SJSA1 (cell line): ENCODE results near the gene GRK2. TPM values are rescaled to one million over a fixed set of nuclear protein-coding genes. Genes with fewer than 3 reads are reported as not detected.

Source experiments
- DNase-seq, 2 experiments: peaks; one replicate each; pipeline ENCODE4 v3.0.0-alpha.2; 2015 to 2020; ENCODE audit warnings: low spot score in 2 of 2, low read depth in 1 of 2
- H3K27ac ChIP-seq: fragments of 250-450 bp; sonication (Bioruptor Pico); 2 replicates; pipeline ENCODE4 v1.5.1; 2020; ENCODE audit warnings: mild to moderate bottlenecking, moderate library complexity
- H3K27me3 ChIP-seq: fragments of 250-450 bp; sonication (Bioruptor Pico); replicated peaks from 2 replicates; pipeline ENCODE4 v1.5.1; 2020; ENCODE audit warnings: mild to moderate bottlenecking, moderate library complexity
- H3K36me3 ChIP-seq: fragments of 250-450 bp; sonication (Bioruptor Pico); 2 replicates; pipeline ENCODE4 v1.5.1; 2020; ENCODE audit warnings: mild to moderate bottlenecking
- H3K4me1 ChIP-seq: fragments of 250-450 bp; sonication (Bioruptor Pico); replicated peaks from 2 replicates; pipeline ENCODE4 v1.6.1; 2021; ENCODE audit warnings: mild to moderate bottlenecking
- H3K4me3 ChIP-seq: fragments of 250-450 bp; sonication (Bioruptor Pico); 2 replicates; pipeline ENCODE4 v1.5.1; 2020; ENCODE audit warnings: mild to moderate bottlenecking
- H3K9me3 ChIP-seq: fragments of 250-450 bp; sonication (Bioruptor Pico); replicated peaks from 2 replicates; pipeline ENCODE4 v1.5.1; 2020; ENCODE audit warnings: mild to moderate bottlenecking
- total RNA-seq: library from RNA; depleted of rRNA; stranded (reverse); fragments of >200 nt; shearing (Covaris generic); gene quantifications from 2 replicates; pipeline ENCODE4 v1.2.3, GENCODE V29; 2014

The GRK2 gene
- total RNA-seq, 1 experiment from 2014 or later = 138 TPM

- Histone ChIP-seq H3K4me1 (peaks cover 19% of the 10 kb centered on the region), H3K9me3 (peaks cover 12% of the 10 kb centered on the region), H3K27ac (no peak overlapping the region), H3K36me3 (peaks cover 84% of the 10 kb centered on the region), H3K27me3 (no peaks in the 10 kb centered on the region), H3K4me3 (no peak overlapping the region)
- no peak for DNase-seq
These were observed 33.4 kb downstream of the GRK2 start for GRCh38 chr11:67299471-67300191.

- peaks cover 77% of the 10 kb centered on the region for H3K36me3 ChIP-seq
- H3K27ac ChIP-seq = no peak overlapping the region
- H3K9me3 ChIP-seq = peaks cover 6% of the 10 kb centered on the region
- no peaks in the 10 kb centered on the region for H3K27me3 ChIP-seq
- no peak overlapping the region for H3K4me3 ChIP-seq
- H3K4me1 ChIP-seq = peaks cover 22% of the 10 kb centered on the region
- DNase-seq = no peak
These were observed 34.0 kb downstream of the GRK2 start for GRCh38 chr11:67300256-67300755.

GRCh38 chr11:67300756-67301312, 34.6 kb downstream of the GRK2 start:
- Histone ChIP-seq H3K27ac (no peak overlapping the region), H3K9me3 (peaks cover under 1% of the 10 kb centered on the region), H3K4me3 (no peak overlapping the region), H3K36me3 (peaks cover 72% of the 10 kb centered on the region), H3K4me1 (peaks cover 22% of the 10 kb centered on the region), H3K27me3 (no peaks in the 10 kb centered on the region)
- DNase-seq = no peak

GRCh38 chr11:67301313-67301921, 35.1 kb downstream of the GRK2 start:
- no peak for DNase-seq
- Histone ChIP-seq H3K27me3 (no peaks in the 10 kb centered on the region), H3K27ac (no peak overlapping the region), H3K9me3 (no peaks in the 10 kb centered on the region; the same call in 1 of the 2 replicates), H3K4me3 (no peak overlapping the region), H3K4me1 (peaks cover 22% of the 10 kb centered on the region), H3K36me3 (peaks cover 66% of the 10 kb centered on the region)

- Histone ChIP-seq H3K4me3 (no peak overlapping the region), H3K27me3 (no peaks in the 10 kb centered on the region), H3K4me1 (peaks cover 22% of the 10 kb centered on the region), H3K27ac (no peak overlapping the region), H3K9me3 (no peaks in the 10 kb centered on the region), H3K36me3 (peaks cover 65% of the 10 kb centered on the region)
- DNase-seq = no peak
These were observed 35.8 kb downstream of the GRK2 start for GRCh38 chr11:67301951-67302516.

- H3K27ac ChIP-seq = no peak overlapping the region
- no peak for DNase-seq
These were observed 36.4 kb downstream of the GRK2 start for GRCh38 chr11:67302571-67303131.

GRCh38 chr11:67303132-67303834, 37.0 kb downstream of the GRK2 start, which contains the start of gene SSH3:
SSH3 (plus strand) TSS chr11:67303530; CDS start chr11:67303626, 96 bp downstream.
- H3K9me3 ChIP-seq = no peaks in the 10 kb centered on the region
- no peaks in the 10 kb centered on the region for H3K27me3 ChIP-seq
- peak within 1 kb of the TSS; percentile 22 for H3K27ac ChIP-seq
- H3K36me3 ChIP-seq = peaks cover 72% of the 10 kb centered on the region
- peak within 1 kb of the TSS; percentile 89 for H3K4me3 ChIP-seq
- DNase-seq = peak in 1 of 2 experiments; percentile 87
- peaks cover 22% of the 10 kb centered on the region for H3K4me1 ChIP-seq

More at GRCh38 chr11:67302571-67303131, 36.4 kb downstream of the GRK2 start:
- H3K27me3 ChIP-seq = no peaks in the 10 kb centered on the region
- H3K4me3 ChIP-seq = peak overlapping the region; percentile 89
- H3K36me3 ChIP-seq = peaks cover 69% of the 10 kb centered on the region
- H3K9me3 ChIP-seq = no peaks in the 10 kb centered on the region
- H3K4me1 ChIP-seq = peaks cover 22% of the 10 kb centered on the region

GRCh38 chr11:67303835-67304411, 37.6 kb downstream of the GRK2 start:
- DNase-seq = peak in 1 of 2 experiments; percentile 43
- Histone ChIP-seq H3K9me3 (no peaks in the 10 kb centered on the region), H3K27ac (peak overlapping the region; percentile 22), H3K36me3 (peaks cover 72% of the 10 kb centered on the region), H3K4me3 (peak overlapping the region; percentile 89), H3K27me3 (no peaks in the 10 kb centered on the region), H3K4me1 (peaks cover 22% of the 10 kb centered on the region)

GRCh38 chr11:67304511-67305113, 38.3 kb downstream of the GRK2 start:
- Histone ChIP-seq H3K4me1 (peaks cover 22% of the 10 kb centered on the region), H3K27me3 (no peaks in the 10 kb centered on the region), H3K36me3 (peaks cover 72% of the 10 kb centered on the region), H3K4me3 (peak overlapping the region; percentile 89), H3K27ac (no peak overlapping the region), H3K9me3 (no peaks in the 10 kb centered on the region)
- DNase-seq = no peak

- Histone ChIP-seq H3K27ac (no peak overlapping the region), H3K4me3 (no peak overlapping the region), H3K27me3 (no peaks in the 10 kb centered on the region), H3K36me3 (peaks cover 71% of the 10 kb centered on the region), H3K4me1 (peaks cover 22% of the 10 kb centered on the region), H3K9me3 (no peaks in the 10 kb centered on the region)
- no peak for DNase-seq
These were observed 40.7 kb downstream of the GRK2 start for GRCh38 chr11:67306769-67307544.

- Histone ChIP-seq H3K27me3 (no peaks in the 10 kb centered on the region), H3K36me3 (peaks cover 64% of the 10 kb centered on the region), H3K4me1 (peaks cover 22% of the 10 kb centered on the region), H3K27ac (no peak overlapping the region), H3K9me3 (no peaks in the 10 kb centered on the region), H3K4me3 (no peak overlapping the region)
- DNase-seq = no peak
These were observed 41.3 kb downstream of the GRK2 start for GRCh38 chr11:67307545-67308001.
